Occipital lobe (tissue), 2 donors: Measurements from ENCODE around the gene ZNF354C. TPM values are rescaled to one million over a fixed set of nuclear protein-coding genes. Genes with fewer than 3 reads are reported as not detected.

Source experiments
- DNase-seq: peaks from one replicate; lab custom pipeline; 2025; lab: John Stamatoyannopoulos, UW
- total RNA-seq: library from RNA; depleted of rRNA; stranded (reverse); fragments of >200 nt; gene quantifications from one replicate; pipeline ENCODE4 v1.2.3, GENCODE V29; 2014

ZNF354C gene
- total RNA-seq, 1 donor from 2014 or later = 59.6 TPM

DNA sequence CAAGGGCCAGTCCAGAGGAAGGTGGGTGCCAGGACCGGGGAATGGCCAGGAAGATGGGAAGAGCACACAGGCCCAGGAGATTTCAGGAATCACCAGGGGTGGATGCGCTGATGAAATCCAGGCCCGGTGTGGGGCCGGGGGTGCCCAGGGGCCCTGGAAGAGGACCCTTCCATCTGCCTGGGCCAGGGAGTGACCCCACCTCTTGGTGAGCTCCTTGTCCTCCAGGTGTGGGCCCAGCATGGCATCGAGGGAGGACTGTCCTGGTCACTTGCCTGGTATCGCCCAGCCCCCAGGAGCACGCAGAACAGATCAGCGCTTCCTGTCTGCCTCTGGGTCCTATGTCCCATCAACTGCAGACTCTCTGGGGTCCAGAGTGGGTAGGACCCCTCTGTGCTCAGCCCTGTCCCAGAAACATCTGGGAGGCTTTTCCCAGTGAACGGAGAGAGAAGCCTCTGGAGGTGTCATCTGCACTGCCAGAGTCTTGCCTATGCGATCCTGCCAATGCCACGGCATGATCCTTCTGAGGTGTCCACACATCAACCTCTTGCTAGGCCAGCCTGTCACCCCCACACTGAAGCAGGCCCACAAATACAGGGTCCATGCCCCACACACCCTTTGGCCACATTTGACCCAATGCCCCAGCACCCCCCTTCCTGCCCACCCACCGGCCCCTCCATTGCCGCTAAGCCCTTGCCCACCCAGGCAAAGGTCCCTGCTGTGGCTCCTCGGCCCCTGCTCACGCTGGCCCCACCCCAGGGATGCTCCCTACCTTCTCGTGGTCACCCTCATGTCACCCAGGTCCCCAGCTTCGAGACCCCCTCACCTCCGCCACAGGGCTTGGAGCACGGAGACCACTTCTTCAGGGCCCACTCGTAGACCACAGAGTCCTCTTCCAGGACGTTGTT is 67.2 kb downstream of the ZNF354C start:
- no peak for DNase-seq

DNA sequence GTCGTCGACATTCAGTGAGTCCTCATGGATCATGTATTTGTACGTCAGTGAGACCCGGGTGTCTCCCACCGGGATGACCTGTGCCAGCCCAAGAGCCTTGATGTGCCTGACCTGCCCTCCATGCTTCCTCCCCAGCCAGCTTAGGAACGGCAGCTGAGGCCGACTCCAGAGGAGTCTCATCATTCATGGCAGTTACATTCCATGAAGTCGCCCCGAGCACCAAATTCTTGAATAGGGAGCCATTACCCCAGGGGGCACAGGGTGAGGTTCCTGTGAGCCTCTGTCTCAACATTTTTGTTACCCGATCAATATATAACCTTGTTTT is 67.8 kb downstream of the ZNF354C start:
- DNase-seq = no peak

- DNase-seq = no peak
Observed at GRCh38 chr5:179128976-179129375, 68.8 kb downstream of the ZNF354C start.

GRCh38 chr5:179129607-179130071 is 69.5 kb downstream of the ZNF354C start:
- DNase-seq = no peak

GRCh38 chr5:179130101-179130681 is 70.0 kb downstream of the ZNF354C start:
- DNase-seq = no peak

DNA sequence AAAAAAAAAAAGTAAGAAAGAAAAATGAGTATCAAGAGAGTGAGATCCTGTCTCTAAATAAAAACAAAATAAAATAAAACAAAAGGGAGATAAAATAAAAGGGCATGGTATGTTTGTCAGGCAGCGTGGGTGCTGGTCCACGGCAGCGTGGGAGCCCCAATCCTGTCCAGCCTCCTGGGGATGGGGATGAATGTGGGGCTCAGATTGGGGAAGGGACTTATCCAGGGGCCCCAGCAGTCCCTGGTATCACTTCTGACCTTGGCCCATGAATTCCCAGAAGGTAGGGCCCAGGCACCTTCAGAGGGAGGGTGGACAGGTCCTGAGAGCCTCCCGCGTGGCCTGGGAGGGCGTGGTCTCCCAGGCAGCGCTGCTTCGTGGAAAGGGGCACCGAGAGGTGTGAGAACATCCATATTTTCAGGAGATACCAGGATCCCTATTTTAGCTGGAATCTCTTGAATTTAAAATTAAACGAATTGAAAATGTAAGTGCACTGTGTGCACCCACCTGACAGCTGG is 71.2 kb downstream of the ZNF354C start:
- DNase-seq = no peak

- no peak for DNase-seq
Observed at GRCh38 chr5:179131886-179132585, 71.9 kb downstream of the ZNF354C start.

- no peak for DNase-seq
Observed at GRCh38 chr5:179132586-179133355, 72.6 kb downstream of the ZNF354C start.

Other genes starting within 250 kb of the ZNF354C start
- 34.9 TPM for gene ZNF354B, start 200.4 kb upstream of the ZNF354C start, total RNA-seq
- gene ZFP2, start 164.5 kb upstream of the ZNF354C start, total RNA-seq = 9.4 TPM
- gene ZNF454, start 119.2 kb upstream of the ZNF354C start, total RNA-seq = 9.8 TPM
- gene GRM6, start 65.1 kb upstream of the ZNF354C start, total RNA-seq = 0.16 TPM
- 18.1 TPM for gene ZNF879, start 36.6 kb upstream of the ZNF354C start, total RNA-seq